ENCODE measurements around the gene SNX32.

Gene SNX32

DNA sequence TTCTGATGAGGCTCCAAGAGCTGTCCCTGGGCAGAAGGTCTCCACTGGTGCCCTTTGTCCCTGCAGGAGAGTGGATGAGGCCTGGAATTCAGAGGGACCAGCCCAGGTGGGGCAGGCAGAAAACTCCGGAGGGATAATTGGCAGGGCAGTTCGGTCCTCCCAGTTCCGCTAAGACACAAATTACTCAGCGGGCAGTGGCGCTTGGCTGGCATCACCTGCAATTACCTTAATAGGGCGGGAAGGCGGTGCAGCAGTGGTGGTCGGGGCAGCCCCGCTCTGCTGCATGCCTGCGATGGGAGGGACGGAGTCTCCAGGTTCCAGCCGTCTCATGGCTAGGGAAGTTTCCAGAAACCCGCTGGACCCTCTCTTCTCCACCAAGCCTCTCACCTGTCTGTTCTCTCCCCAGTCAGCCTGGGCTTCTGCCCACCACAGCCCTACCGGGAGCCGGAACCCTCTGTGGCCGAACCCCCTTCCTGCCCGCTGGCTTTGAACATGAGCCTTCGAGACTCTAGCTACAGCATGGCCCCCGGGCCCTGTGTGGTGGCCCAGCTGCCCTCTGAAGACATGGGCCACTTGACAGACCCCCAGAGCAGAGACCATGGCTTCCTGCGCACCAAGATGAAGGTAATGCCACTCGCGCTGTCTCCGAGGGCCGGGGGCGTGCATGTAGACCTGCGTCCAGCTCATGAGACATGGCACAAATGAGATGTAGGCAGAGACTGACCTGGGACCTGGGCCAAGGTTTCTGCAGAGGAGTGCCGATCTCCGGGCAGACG lies 40.0 kb upstream of the SNX32 start:
- Histone ChIP-seq H3K27ac (ENCODE audit: extremely low read depth, low read depth, low read length) (no peak overlapping the region), H3K36me3 (ENCODE audit: control insufficient read depth in 2 of 2, insufficient read depth in 1 of 2, low read length in 2 of 2) (no peaks in the 10 kb centered on the region), H3K4me1 (ENCODE audit: control insufficient read depth, insufficient read depth, low read length) (no peaks in the 10 kb centered on the region), H3K4me3 (ENCODE audit: low read depth, low read length) (no peak overlapping the region), H3K9me3 (ENCODE audit: control insufficient read depth, insufficient read depth, low read depth, low read length) (no peaks in the 10 kb centered on the region)
- POLR2A ChIA-PET, result no interaction called here
- TF ChIP-seq ZFP3 (tag by site-specific recombination; IDR thresholded peaks at IDR 0.05; ENCODE audit: low read depth) (no peak), ZNF335 (tag by site-specific recombination; conservative IDR thresholded peaks at IDR 0.05) (no peak), ZNF837 (tag by site-specific recombination; IDR thresholded peaks at IDR 0.05) (no peak), ZNF132 (tag by site-specific recombination; IDR thresholded peaks at IDR 0.05; ENCODE audit: borderline replicate concordance) (no peak), ZSCAN23 (tag by site-specific recombination; IDR thresholded peaks at IDR 0.05) (no peak), ZNF843 (tag by site-specific recombination; IDR thresholded peaks at IDR 0.05) (no peak), ZNF571 (tag by site-specific recombination; IDR thresholded peaks at IDR 0.05) (no peak), ZNF184 (tag by site-specific recombination; IDR thresholded peaks at IDR 0.05) (no peak), GFI1B (tag by site-specific recombination; IDR thresholded peaks at IDR 0.05) (no peak), ZNF394 (tag by site-specific recombination; IDR thresholded peaks at IDR 0.05; ENCODE audit: borderline replicate concordance) (no peak), ZNF555 (tag by site-specific recombination; conservative IDR thresholded peaks at IDR 0.05) (no peak), ZNF391 (tag by site-specific recombination; IDR thresholded peaks at IDR 0.05; ENCODE audit: borderline replicate concordance, low read depth) (no peak), SETDB1 (IDR thresholded peaks at IDR 0.05; ENCODE audit: insufficient read length, low read length) (no peak), KLF7 (tag by site-specific recombination; IDR thresholded peaks at IDR 0.05; ENCODE audit: borderline replicate concordance) (no peak), EGR2 (tag by site-specific recombination; IDR thresholded peaks at IDR 0.05; ENCODE audit: low read depth) (no peak)
- TF ChIP-seq, protein P1, sequence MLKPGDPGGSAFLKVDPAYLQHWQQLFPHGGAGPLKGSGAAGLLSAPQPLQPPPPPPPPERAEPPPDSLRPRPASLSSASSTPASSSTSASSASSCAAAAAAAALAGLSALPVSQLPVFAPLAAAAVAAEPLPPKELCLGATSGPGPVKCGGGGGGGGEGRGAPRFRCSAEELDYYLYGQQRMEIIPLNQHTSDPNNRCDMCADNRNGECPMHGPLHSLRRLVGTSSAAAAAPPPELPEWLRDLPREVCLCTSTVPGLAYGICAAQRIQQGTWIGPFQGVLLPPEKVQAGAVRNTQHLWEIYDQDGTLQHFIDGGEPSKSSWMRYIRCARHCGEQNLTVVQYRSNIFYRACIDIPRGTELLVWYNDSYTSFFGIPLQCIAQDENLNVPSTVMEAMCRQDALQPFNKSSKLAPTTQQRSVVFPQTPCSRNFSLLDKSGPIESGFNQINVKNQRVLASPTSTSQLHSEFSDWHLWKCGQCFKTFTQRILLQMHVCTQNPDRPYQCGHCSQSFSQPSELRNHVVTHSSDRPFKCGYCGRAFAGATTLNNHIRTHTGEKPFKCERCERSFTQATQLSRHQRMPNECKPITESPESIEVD (tag by site-specific recombination; IDR thresholded peaks at IDR 0.05), result no peak
- TF ChIP-seq, protein P2, sequence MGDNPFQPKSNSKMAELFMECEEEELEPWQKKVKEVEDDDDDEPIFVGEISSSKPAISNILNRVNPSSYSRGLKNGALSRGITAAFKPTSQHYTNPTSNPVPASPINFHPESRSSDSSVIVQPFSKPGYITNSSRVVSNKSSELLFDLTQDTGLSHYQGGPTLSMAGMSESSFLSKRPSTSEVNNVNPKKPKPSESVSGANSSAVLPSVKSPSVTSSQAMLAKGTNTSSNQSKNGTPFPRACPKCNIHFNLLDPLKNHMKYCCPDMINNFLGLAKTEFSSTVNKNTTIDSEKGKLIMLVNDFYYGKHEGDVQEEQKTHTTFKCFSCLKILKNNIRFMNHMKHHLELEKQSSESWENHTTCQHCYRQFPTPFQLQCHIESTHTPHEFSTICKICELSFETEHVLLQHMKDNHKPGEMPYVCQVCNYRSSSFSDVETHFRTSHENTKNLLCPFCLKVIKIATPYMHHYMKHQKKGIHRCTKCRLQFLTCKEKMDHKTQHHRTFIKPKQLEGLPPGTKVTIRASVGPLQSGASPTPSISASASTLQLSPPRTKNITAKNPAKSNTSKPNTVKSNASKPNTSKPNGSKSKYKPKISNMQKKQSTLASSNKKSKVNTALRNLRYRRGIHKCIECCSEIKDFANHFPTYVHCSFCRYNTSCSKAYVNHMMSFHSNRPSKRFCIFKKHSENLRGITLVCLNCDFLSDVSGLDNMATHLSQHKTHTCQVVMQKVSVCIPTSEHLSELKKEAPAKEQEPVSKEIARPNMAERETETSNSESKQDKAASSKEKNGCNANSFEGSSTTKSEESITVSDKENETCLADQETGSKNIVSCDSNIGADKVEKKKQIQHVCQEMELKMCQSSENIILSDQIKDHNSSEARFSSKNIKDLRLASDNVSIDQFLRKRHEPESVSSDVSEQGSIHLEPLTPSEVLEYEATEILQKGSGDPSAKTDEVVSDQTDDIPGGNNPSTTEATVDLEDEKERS (tag by site-specific recombination; IDR thresholded peaks at IDR 0.05), result no peak
- TF ChIP-seq, protein P3, sequence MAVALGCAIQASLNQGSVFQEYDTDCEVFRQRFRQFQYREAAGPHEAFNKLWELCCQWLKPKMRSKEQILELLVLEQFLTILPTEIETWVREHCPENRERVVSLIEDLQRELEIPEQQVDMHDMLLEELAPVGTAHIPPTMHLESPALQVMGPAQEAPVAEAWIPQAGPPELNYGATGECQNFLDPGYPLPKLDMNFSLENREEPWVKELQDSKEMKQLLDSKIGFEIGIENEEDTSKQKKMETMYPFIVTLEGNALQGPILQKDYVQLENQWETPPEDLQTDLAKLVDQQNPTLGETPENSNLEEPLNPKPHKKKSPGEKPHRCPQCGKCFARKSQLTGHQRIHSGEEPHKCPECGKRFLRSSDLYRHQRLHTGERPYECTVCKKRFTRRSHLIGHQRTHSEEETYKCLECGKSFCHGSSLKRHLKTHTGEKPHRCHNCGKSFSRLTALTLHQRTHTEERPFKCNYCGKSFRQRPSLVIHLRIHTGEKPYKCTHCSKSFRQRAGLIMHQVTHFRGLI (tag by site-specific recombination; IDR thresholded peaks at IDR 0.05), result no peak
- TF ChIP-seq, protein P4, sequence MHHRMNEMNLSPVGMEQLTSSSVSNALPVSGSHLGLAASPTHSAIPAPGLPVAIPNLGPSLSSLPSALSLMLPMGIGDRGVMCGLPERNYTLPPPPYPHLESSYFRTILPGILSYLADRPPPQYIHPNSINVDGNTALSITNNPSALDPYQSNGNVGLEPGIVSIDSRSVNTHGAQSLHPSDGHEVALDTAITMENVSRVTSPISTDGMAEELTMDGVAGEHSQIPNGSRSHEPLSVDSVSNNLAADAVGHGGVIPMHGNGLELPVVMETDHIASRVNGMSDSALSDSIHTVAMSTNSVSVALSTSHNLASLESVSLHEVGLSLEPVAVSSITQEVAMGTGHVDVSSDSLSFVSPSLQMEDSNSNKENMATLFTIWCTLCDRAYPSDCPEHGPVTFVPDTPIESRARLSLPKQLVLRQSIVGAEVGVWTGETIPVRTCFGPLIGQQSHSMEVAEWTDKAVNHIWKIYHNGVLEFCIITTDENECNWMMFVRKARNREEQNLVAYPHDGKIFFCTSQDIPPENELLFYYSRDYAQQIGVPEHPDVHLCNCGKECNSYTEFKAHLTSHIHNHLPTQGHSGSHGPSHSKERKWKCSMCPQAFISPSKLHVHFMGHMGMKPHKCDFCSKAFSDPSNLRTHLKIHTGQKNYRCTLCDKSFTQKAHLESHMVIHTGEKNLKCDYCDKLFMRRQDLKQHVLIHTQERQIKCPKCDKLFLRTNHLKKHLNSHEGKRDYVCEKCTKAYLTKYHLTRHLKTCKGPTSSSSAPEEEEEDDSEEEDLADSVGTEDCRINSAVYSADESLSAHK (tag by site-specific recombination; IDR thresholded peaks at IDR 0.05), result no peak
- TF ChIP-seq, protein P5, sequence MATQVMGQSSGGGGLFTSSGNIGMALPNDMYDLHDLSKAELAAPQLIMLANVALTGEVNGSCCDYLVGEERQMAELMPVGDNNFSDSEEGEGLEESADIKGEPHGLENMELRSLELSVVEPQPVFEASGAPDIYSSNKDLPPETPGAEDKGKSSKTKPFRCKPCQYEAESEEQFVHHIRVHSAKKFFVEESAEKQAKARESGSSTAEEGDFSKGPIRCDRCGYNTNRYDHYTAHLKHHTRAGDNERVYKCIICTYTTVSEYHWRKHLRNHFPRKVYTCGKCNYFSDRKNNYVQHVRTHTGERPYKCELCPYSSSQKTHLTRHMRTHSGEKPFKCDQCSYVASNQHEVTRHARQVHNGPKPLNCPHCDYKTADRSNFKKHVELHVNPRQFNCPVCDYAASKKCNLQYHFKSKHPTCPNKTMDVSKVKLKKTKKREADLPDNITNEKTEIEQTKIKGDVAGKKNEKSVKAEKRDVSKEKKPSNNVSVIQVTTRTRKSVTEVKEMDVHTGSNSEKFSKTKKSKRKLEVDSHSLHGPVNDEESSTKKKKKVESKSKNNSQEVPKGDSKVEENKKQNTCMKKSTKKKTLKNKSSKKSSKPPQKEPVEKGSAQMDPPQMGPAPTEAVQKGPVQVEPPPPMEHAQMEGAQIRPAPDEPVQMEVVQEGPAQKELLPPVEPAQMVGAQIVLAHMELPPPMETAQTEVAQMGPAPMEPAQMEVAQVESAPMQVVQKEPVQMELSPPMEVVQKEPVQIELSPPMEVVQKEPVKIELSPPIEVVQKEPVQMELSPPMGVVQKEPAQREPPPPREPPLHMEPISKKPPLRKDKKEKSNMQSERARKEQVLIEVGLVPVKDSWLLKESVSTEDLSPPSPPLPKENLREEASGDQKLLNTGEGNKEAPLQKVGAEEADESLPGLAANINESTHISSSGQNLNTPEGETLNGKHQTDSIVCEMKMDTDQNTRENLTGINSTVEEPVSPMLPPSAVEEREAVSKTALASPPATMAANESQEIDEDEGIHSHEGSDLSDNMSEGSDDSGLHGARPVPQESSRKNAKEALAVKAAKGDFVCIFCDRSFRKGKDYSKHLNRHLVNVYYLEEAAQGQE (tag by site-specific recombination; IDR thresholded peaks at IDR 0.05), result no peak
- CTCF ChIA-PET, result interaction anchor here (1.1 to 2.5 kb wide), 2 partner anchors 14 to 24 kb away, joined by 5 to 8 read pairs; no protein-coding TSS in a partner anchor

Measured in HEK293 (cell line).